ENCODE results near the gene LIMS1. TPM values are rescaled to one million over a fixed set of nuclear protein-coding genes. Genes with fewer than 3 reads are reported as not detected.

The LIMS1 gene
- total and polyA plus RNA-seq, 2 donors (not counting 3 experiments of a cell fraction or from before 2014, with no cell fraction given), result 153 to 229 TPM

DNA sequence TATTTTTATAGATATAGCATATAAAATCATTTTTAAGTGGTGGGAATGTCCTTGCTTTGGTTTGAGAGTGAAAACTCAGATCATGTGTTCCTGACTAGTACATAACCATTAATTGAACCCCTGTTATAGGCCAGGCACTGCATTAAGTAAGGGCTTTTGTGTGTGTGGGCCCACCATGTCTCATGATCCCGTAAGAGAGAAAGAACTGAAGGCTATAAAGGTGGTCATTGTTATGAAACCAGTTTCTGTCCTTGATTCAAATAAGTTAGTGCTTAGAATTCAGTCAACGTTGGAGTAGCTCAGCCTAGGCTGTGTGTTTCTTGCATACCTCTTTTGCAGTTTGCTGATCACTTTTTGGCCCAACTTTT lies 91.5 kb downstream of the LIMS1 start:
- ChIA-PET CTCF (interaction anchor here (1.0 to 1.2 kb wide), 3 partner anchors 8 to 11 kb away, joined by 3 to 6 read pairs (median 4); no protein-coding TSS in a partner anchor), POLR2A (no interaction called here)
- Histone ChIP-seq H3K4me3 (replicated peaks in 1 of 3; ENCODE audit: insufficient read depth in 1 of 3, low read depth in 1 of 3, low read length in 3 of 3) (no peak overlapping the region), H3K4me1 (ENCODE audit: control insufficient read depth, extremely low read depth, insufficient read depth, low read length) (peaks cover 13% of the 10 kb centered on the region), H2AFZ (ENCODE audit: low read depth, low read length) (no peak overlapping the region), H3K9me1 (replicated peaks; ENCODE audit: control insufficient read depth, extremely low read depth, insufficient read depth, low read length) (no peaks in the 10 kb centered on the region), H3K79me2 (ENCODE audit: control insufficient read depth, insufficient read depth, low read length) (peaks cover 35% of the 10 kb centered on the region), H3K36me3 (ENCODE audit: control insufficient read depth in 2 of 2, extremely low read depth in 1 of 2, insufficient read depth in 2 of 2, low read length in 2 of 2) (no peaks in the 10 kb centered on the region), H3K4me2 (ENCODE audit: insufficient read depth, low read length) (no peak overlapping the region), H3K27ac (ENCODE audit: insufficient read depth, low read depth, low read length) (no peak overlapping the region), H3K9me3 (replicated peaks; ENCODE audit: control insufficient read depth, insufficient read depth, low read length) (no peaks in the 10 kb centered on the region), H3K27me3 (ENCODE audit: control insufficient read depth in 2 of 2, insufficient read depth in 2 of 2, low read length in 2 of 2) (no peaks in the 10 kb centered on the region), H3K9ac (replicated peaks; ENCODE audit: extremely low read depth, insufficient read depth, low read length) (no peak overlapping the region), H4K20me1 (replicated peaks; ENCODE audit: control insufficient read depth, extremely low read depth, insufficient read depth, low read length) (no peaks in the 10 kb centered on the region)
- no peak for TF ChIP-seq CTCF (IDR thresholded peaks at IDR 0.05; ENCODE audit: extremely low read depth in 1 of 2, insufficient read depth in 1 of 2, low read depth in 1 of 2, low read length in 2 of 2)
- TF ChIP-seq MYC (IDR thresholded peaks at IDR 0.05; ENCODE audit: low read depth, low read length), result no peak
- no peak for TF ChIP-seq EZH2 (IDR thresholded peaks at IDR 0.05; ENCODE audit: borderline replicate concordance, low read depth, low read length, severe bottlenecking)
- TF ChIP-seq JUN (IDR thresholded peaks at IDR 0.05; ENCODE audit: borderline replicate concordance, insufficient read depth, insufficient read length, low read depth), result no peak
- TF ChIP-seq POLR2AphosphoS5 (IDR thresholded peaks at IDR 0.05; ENCODE audit: insufficient read depth, low read depth, low read length), result no peak
- TF ChIP-seq GATA2 (IDR thresholded peaks at IDR 0.05; ENCODE audit: insufficient read depth, insufficient read length, low read depth, low read length), result no peak
- no peak for TF ChIP-seq POLR2A (IDR thresholded peaks at IDR 0.05; ENCODE audit: low read depth, low read length)
- TF ChIP-seq, protein P1, sequence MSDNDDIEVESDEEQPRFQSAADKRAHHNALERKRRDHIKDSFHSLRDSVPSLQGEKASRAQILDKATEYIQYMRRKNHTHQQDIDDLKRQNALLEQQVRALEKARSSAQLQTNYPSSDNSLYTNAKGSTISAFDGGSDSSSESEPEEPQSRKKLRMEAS (IDR thresholded peaks at IDR 0.05; ENCODE audit: insufficient read depth, insufficient read length), result no peak
- TF ChIP-seq FOS (IDR thresholded peaks at IDR 0.05; ENCODE audit: borderline replicate concordance, insufficient read depth, low read length), result no peak
- no TSS peak for BruUV-seq (replicated peaks)
- dilution Hi-C loops (cut with MboI; ENCODE audit: extremely low pct_ligation_motif_present, low sequenced_read_pairs), result no loop called here
- no peak for FAIRE-seq
- no peak for DNase-seq (ENCODE audit: low read depth, low spot score)
- intact Hi-C loops (cut with micrococcal nuclease), result no loop called here

Measured in endothelial cell of umbilical vein (primary cell).